Measurements from ENCODE around the gene MVB12B.

DNA sequence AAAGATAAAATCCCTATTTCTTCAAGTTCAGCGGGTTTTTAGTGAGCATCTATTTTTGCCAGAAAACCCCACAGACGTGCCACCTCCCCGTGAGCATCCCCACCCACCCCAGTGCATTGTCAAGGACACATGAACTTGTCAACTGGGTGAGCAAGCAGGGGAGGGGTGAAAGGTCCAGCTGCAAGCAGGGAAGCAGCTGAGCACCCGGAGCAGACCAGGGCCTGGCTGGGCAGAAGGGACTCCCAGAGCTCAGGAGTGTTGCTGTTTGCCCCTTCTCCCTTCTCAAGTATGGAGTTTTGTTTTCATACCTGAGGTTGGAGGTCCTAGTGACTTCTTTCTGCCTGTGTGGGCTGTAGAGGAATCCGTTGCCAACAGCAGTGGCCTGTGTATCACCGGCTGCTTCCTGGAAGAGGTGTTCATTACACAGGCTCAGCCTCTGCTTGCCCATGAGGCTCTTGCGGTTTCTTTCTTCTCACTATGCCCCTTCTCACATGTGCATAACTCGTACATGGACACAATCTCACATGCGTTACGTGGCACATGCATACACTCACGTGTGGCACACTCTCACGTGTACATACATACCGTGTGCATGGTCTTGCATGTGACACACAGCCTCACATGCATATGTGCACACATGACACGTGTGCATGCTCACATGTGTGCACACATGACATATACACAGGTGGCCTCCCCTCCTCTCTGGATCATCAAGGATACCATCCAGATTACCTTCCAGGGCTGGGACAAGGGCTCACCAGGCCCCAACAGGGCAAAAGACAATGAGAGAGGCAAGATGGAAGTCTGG is 126.7 kb downstream of the MVB12B start:
- TF ChIP-seq, protein P1, sequence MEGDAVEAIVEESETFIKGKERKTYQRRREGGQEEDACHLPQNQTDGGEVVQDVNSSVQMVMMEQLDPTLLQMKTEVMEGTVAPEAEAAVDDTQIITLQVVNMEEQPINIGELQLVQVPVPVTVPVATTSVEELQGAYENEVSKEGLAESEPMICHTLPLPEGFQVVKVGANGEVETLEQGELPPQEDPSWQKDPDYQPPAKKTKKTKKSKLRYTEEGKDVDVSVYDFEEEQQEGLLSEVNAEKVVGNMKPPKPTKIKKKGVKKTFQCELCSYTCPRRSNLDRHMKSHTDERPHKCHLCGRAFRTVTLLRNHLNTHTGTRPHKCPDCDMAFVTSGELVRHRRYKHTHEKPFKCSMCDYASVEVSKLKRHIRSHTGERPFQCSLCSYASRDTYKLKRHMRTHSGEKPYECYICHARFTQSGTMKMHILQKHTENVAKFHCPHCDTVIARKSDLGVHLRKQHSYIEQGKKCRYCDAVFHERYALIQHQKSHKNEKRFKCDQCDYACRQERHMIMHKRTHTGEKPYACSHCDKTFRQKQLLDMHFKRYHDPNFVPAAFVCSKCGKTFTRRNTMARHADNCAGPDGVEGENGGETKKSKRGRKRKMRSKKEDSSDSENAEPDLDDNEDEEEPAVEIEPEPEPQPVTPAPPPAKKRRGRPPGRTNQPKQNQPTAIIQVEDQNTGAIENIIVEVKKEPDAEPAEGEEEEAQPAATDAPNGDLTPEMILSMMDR (IDR thresholded peaks at IDR 0.05) = no peak
- TF ChIP-seq, protein P2, sequence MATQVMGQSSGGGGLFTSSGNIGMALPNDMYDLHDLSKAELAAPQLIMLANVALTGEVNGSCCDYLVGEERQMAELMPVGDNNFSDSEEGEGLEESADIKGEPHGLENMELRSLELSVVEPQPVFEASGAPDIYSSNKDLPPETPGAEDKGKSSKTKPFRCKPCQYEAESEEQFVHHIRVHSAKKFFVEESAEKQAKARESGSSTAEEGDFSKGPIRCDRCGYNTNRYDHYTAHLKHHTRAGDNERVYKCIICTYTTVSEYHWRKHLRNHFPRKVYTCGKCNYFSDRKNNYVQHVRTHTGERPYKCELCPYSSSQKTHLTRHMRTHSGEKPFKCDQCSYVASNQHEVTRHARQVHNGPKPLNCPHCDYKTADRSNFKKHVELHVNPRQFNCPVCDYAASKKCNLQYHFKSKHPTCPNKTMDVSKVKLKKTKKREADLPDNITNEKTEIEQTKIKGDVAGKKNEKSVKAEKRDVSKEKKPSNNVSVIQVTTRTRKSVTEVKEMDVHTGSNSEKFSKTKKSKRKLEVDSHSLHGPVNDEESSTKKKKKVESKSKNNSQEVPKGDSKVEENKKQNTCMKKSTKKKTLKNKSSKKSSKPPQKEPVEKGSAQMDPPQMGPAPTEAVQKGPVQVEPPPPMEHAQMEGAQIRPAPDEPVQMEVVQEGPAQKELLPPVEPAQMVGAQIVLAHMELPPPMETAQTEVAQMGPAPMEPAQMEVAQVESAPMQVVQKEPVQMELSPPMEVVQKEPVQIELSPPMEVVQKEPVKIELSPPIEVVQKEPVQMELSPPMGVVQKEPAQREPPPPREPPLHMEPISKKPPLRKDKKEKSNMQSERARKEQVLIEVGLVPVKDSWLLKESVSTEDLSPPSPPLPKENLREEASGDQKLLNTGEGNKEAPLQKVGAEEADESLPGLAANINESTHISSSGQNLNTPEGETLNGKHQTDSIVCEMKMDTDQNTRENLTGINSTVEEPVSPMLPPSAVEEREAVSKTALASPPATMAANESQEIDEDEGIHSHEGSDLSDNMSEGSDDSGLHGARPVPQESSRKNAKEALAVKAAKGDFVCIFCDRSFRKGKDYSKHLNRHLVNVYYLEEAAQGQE (IDR thresholded peaks at IDR 0.05; ENCODE audit: insufficient read depth in 1 of 2, low read depth in 2 of 2, low read length in 1 of 2) = no peak
- no peak for TF ChIP-seq POLR2AphosphoS5 (IDR thresholded peaks at IDR 0.05; ENCODE audit: low read depth, low read length)
- TF ChIP-seq SIN3A (IDR thresholded peaks at IDR 0.05; ENCODE audit: borderline replicate concordance, insufficient read depth, low read depth, low read length) = no peak
- TF ChIP-seq TCF7L2 (IDR thresholded peaks at IDR 0.05; ENCODE audit: low read depth, low read length) = no peak
